AG09309 (cell line): ENCODE data around the gene CLDN24.

Source experiments
- DNase-seq: peaks from one replicate; pipeline ENCODE4 v3.0.0-alpha.2; 2010; ENCODE audit warnings: low read depth
- H3K4me3 ChIP-seq: 2 replicates; pipeline ENCODE4 v1.5.1; 2011; ENCODE audit warnings: mild to moderate bottlenecking, low read depth, low read length, moderate library complexity; ENCODE audit not compliant: control insufficient read depth
- CTCF ChIP-seq: IDR thresholded peaks from 2 replicates; pipeline ENCODE4 v1.5.1; 2011; ENCODE audit warnings: mild to moderate bottlenecking, low read depth, low read length, inconsistent platforms; ENCODE audit not compliant: insufficient read depth, control insufficient read depth; ENCODE audit errors: missing control alignments

CLDN24 gene

GRCh38 chr4:183318656-183319055 lies 3.6 kb downstream of the CLDN24 start:
- TF ChIP-seq CTCF: no peak
- DNase-seq: no peak
- H3K4me3 ChIP-seq: no peak overlapping the region

GRCh38 chr4:183314806-183315205 lies 7.4 kb downstream of the CLDN24 start:
- H3K4me3 ChIP-seq: no peak overlapping the region
- TF ChIP-seq CTCF: no peak
- DNase-seq: no peak

GRCh38 chr4:183314336-183314735 lies 7.9 kb downstream of the CLDN24 start:
- DNase-seq: no peak
- H3K4me3 ChIP-seq: no peak overlapping the region
- TF ChIP-seq CTCF: no peak

GRCh38 chr4:183312841-183313240 lies 9.4 kb downstream of the CLDN24 start:
- no peak for DNase-seq
- no peak for TF ChIP-seq CTCF
- no peak overlapping the region for H3K4me3 ChIP-seq

GRCh38 chr4:183306811-183307210 lies 15.4 kb downstream of the CLDN24 start:
- no peak for DNase-seq
- no peak for TF ChIP-seq CTCF
- H3K4me3 ChIP-seq: no peak overlapping the region

- TF ChIP-seq CTCF: no peak
- H3K4me3 ChIP-seq: no peak overlapping the region
Measured at GRCh38 chr4:183304538-183304937, 17.7 kb downstream of the CLDN24 start.

GRCh38 chr4:183304067-183304466 lies 18.2 kb downstream of the CLDN24 start:
- TF ChIP-seq CTCF: no peak
- no peak overlapping the region for H3K4me3 ChIP-seq
- no peak for DNase-seq

More at GRCh38 chr4:183304538-183304937, 17.7 kb downstream of the CLDN24 start:
- no peak for DNase-seq
